MM.1S (cell line): ENCODE data around the gene MUSK.

ENCODE experiments used
- EZH2 ChIP-seq: fragments of 300-600 bp; sonication (generic); optimal IDR thresholded peaks from 2 replicates; pipeline ENCODE3; 2017; ENCODE audit warnings: low read depth, mild to moderate bottlenecking, antibody characterized with exemption, low read length, mixed read lengths
- EZH2phosphoT487 ChIP-seq: fragments of 300-600 bp; sonication (generic); IDR thresholded peaks from 2 replicates; pipeline ENCODE4 v1.6.1; 2018; ENCODE audit warnings: antibody characterized with exemption, low read length
- TF ChIP-seq, protein P1 (sequence below): fragments of 300-600 bp; sonication (generic); IDR thresholded peaks from 2 replicates; pipeline ENCODE4 v1.5.1; 2016; ENCODE audit warnings: antibody characterized with exemption, low read length, mixed read lengths

DNA sequence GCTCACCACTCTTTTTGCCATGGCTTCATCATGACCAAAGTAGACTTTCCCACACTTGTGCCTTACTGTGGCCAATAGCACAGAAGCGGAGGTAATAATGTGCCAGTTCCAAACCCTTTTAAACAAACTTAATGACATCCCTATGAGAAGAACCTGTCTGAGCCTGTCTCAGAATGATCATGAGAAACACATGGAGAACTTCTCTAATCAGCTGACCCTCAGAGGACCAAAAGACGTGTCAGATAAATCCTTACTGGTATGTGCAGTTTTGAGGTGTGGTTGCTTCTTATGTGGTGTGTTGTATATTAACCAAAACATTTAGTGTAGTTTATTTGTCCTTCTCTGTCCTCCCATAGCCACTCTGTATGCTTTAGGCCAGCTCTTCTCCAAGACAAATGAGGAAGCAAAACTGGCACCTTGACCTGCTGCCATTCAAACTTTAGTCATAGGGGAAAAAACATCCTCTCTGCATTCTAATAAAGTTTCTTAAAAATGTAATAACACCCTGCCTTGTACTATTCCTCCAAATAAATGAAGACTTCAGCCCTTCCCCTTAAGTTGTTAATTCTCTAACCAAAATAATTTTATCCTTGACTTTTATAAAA lies 168.9 kb downstream of the MUSK start:
- TF ChIP-seq, protein P1, sequence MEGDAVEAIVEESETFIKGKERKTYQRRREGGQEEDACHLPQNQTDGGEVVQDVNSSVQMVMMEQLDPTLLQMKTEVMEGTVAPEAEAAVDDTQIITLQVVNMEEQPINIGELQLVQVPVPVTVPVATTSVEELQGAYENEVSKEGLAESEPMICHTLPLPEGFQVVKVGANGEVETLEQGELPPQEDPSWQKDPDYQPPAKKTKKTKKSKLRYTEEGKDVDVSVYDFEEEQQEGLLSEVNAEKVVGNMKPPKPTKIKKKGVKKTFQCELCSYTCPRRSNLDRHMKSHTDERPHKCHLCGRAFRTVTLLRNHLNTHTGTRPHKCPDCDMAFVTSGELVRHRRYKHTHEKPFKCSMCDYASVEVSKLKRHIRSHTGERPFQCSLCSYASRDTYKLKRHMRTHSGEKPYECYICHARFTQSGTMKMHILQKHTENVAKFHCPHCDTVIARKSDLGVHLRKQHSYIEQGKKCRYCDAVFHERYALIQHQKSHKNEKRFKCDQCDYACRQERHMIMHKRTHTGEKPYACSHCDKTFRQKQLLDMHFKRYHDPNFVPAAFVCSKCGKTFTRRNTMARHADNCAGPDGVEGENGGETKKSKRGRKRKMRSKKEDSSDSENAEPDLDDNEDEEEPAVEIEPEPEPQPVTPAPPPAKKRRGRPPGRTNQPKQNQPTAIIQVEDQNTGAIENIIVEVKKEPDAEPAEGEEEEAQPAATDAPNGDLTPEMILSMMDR, result no peak
- TF ChIP-seq EZH2 (no peak), EZH2phosphoT487 (no peak)
